Effector memory CD4-positive, alpha-beta T cell (primary cell): ENCODE data around the gene PGRMC2.
"Not testable (repeated sequence)": the region's sequence is repeated elsewhere in the genome, so short reads cannot be mapped to it uniquely, and the experiment has no call there.

Experiments
- DNase-seq, 3 donors: peaks; one replicate each; pipeline ENCODE4 v3.0.0-alpha.2; 2020
- H3K27ac ChIP-seq: 2 replicates; pipeline ENCODE4 v1.7.0; 2013; ENCODE audit warnings: mild to moderate bottlenecking, low read length, moderate library complexity; ENCODE audit not compliant: insufficient read depth, poor library complexity, severe bottlenecking
- H3K27me3 ChIP-seq: replicated peaks from 2 replicates; pipeline ENCODE4 v1.7.0; 2013; ENCODE audit warnings: mild to moderate bottlenecking, low read length; ENCODE audit not compliant: insufficient read depth, control insufficient read depth, poor library complexity, severe bottlenecking
- H3K36me3 ChIP-seq: 2 replicates; pipeline ENCODE4 v1.7.0; 2013; ENCODE audit warnings: mild to moderate bottlenecking, low read length, moderate library complexity; ENCODE audit not compliant: control insufficient read depth, insufficient read depth
- H3K4me1 ChIP-seq: 2 replicates; pipeline ENCODE4 v1.7.0; 2013; ENCODE audit warnings: low read length, mild to moderate bottlenecking; ENCODE audit not compliant: control insufficient read depth, insufficient read depth, poor library complexity, severe bottlenecking
- H3K4me3 ChIP-seq: 2 replicates; pipeline ENCODE4 v1.7.0; 2013; ENCODE audit warnings: low read length, low read depth, mild to moderate bottlenecking; ENCODE audit not compliant: insufficient read depth, poor library complexity, severe bottlenecking
- H3K9me3 ChIP-seq: 2 replicates; pipeline ENCODE4 v1.7.0; 2013; ENCODE audit warnings: mild to moderate bottlenecking, low read length, moderate library complexity; ENCODE audit not compliant: control insufficient read depth

The PGRMC2 gene

DNA sequence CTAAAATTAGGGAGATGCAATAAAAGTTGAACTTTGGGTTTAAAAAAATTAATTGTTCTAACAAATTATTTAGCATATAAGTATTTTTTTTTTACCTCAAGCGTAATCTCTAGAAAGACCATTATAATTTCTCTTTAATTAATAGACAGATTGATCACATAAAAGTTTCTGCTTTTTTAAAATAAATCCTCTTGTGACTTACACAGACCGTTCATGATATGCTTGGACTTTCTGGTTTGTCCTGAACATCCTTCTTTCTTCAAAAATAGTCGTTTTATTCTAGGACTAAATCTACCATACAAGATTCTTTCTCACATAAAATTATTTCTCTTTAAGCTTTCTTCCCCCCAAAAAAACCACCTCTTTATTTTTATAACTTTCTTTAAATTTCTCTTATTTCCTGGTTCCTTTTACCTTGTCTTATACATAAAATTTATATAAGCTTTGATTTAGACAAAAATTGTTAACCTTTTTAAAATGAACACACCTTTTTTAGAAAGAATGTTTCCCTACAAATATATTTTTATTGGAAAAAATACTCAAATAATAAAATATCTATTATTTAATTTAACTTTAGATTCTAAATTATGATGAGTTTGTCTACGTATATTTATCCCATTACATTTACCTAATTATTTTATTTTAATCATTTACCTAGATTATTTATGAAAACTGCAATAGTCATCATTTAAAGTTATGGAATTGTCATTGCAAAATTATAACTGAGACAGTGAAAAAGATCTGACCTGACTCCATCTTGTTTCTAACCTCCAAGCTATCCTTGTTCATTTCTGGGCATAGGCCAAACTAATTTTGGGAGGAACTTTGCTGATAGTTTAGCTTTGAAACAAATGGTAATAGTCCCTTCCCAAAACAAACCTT is 37.6 kb downstream of the PGRMC2 start:
- Histone ChIP-seq H3K4me1 (no peaks in the 10 kb centered on the region), H3K9me3 (no peaks in the 10 kb centered on the region), H3K27ac (no peak overlapping the region), H3K36me3 (no peaks in the 10 kb centered on the region), H3K4me3 (no peak overlapping the region), H3K27me3 (no peaks in the 10 kb centered on the region)
- no peak for DNase-seq

DNA sequence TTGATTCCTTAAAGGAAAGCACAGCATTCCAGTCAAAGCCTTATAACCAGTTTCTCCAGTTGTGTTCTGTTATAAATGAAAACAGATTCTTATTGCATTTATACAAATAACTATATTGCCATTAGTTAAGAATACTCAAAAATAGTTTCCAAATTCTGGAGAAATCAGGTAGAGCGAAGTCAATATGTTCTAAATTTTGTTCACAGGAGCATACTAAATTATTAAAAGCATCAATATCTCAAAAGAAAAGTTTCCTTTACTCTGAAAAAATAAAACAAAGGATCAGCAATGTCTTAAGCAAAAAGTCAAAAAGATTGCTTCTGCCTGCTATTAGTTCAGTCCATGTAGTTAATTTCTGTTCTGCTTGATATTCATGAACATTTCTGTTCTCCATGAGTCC is 39.7 kb downstream of the PGRMC2 start:
- no peaks in the 10 kb centered on the region for H3K9me3 ChIP-seq
- H3K27me3 ChIP-seq: no peaks in the 10 kb centered on the region
- H3K4me1 ChIP-seq: no peaks in the 10 kb centered on the region

GRCh38 chr4:128245391-128245790 is 42.2 kb downstream of the PGRMC2 start:
- not testable (repeated sequence) for H3K27me3 ChIP-seq, H3K36me3 ChIP-seq, H3K4me1 ChIP-seq, DNase-seq, H3K9me3 ChIP-seq, H3K27ac ChIP-seq, H3K4me3 ChIP-seq

More for the DNA sequence above, 39.7 kb downstream of the PGRMC2 start:
- Histone ChIP-seq H3K27ac (no peak overlapping the region), H3K4me3 (no peak overlapping the region), H3K36me3 (no peaks in the 10 kb centered on the region)
- DNase-seq: no peak

GRCh38 chr4:128244379-128244778 is 43.2 kb downstream of the PGRMC2 start:
- DNase-seq: no peak
- H3K36me3 ChIP-seq: no peaks in the 10 kb centered on the region
- H3K4me1 ChIP-seq: no peaks in the 10 kb centered on the region
- H3K27ac ChIP-seq: no peak overlapping the region
- no peaks in the 10 kb centered on the region for H3K9me3 ChIP-seq
- H3K4me3 ChIP-seq: no peak overlapping the region
- H3K27me3 ChIP-seq: no peaks in the 10 kb centered on the region

GRCh38 chr4:128242601-128243000 is 45.0 kb downstream of the PGRMC2 start:
- H3K36me3 ChIP-seq: no peaks in the 10 kb centered on the region
- H3K27ac ChIP-seq: no peak overlapping the region
- H3K9me3 ChIP-seq: no peaks in the 10 kb centered on the region
- H3K27me3 ChIP-seq: no peaks in the 10 kb centered on the region
- H3K4me1 ChIP-seq: no peaks in the 10 kb centered on the region
- H3K4me3 ChIP-seq: no peak overlapping the region
- no peak for DNase-seq

DNA sequence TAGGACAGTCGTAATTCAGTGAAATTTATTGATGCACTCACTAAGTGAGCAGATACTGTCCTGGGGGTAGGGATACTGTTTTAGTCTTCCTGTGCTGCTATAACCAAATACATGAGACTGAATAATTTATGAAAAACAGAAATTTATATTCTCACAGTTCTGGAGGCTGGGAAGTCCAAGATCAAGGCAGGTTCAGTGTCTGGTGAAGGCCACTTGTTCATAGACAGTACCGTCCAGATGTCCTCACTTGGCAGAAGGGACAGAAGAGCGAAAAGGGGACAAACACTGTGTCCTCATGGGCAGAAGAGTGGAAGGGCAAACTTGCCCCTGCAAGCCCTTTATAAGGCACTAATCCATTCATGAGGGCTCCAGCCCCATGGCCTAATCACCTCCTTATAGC is 45.6 kb downstream of the PGRMC2 start:
- Histone ChIP-seq H3K36me3 (no peaks in the 10 kb centered on the region), H3K27me3 (no peaks in the 10 kb centered on the region), H3K27ac (no peak overlapping the region), H3K9me3 (no peaks in the 10 kb centered on the region), H3K4me3 (no peak overlapping the region), H3K4me1 (no peaks in the 10 kb centered on the region)
- DNase-seq: no peak

DNA sequence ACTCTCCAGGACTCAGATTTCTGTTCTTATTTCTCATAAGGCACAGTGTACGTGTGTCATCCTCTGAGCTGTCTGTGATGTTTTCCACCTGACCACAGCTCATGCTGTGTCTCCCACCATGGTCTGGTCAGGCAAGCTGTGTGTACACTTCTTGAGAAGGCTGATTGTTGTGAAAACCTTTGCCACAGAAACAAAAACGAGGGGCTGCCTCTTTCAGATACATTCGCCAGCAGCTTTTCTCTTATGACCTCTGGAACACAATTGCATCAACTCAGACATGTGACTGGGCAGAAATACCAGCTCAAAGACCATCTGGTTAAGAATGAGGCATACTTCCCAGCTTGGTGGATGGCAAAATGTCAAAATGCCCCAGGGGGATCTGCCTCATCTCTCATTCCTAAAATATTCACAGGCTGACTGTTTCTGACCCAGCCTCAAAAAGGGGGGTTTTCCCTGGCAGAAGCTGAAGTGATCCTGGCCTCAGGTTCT is 46.1 kb downstream of the PGRMC2 start:
- H3K27ac ChIP-seq: no peak overlapping the region
- H3K9me3 ChIP-seq: no peaks in the 10 kb centered on the region
- H3K27me3 ChIP-seq: no peaks in the 10 kb centered on the region
- DNase-seq: no peak
- H3K4me1 ChIP-seq: no peaks in the 10 kb centered on the region
- H3K4me3 ChIP-seq: no peak overlapping the region
- H3K36me3 ChIP-seq: no peaks in the 10 kb centered on the region

- Histone ChIP-seq H3K4me1 (no peaks in the 10 kb centered on the region), H3K9me3 (no peaks in the 10 kb centered on the region), H3K27me3 (no peaks in the 10 kb centered on the region), H3K36me3 (no peaks in the 10 kb centered on the region), H3K4me3 (no peak overlapping the region), H3K27ac (no peak overlapping the region)
- DNase-seq: no peak
Measured at GRCh38 chr4:128241019-128241418, 46.6 kb downstream of the PGRMC2 start.

GRCh38 chr4:128234836-128235235 is 52.8 kb downstream of the PGRMC2 start:
- Histone ChIP-seq H3K9me3 (no peaks in the 10 kb centered on the region), H3K4me1 (no peaks in the 10 kb centered on the region), H3K4me3 (no peak overlapping the region), H3K27me3 (no peaks in the 10 kb centered on the region), H3K27ac (no peak overlapping the region), H3K36me3 (no peaks in the 10 kb centered on the region)
- no peak for DNase-seq

DNA sequence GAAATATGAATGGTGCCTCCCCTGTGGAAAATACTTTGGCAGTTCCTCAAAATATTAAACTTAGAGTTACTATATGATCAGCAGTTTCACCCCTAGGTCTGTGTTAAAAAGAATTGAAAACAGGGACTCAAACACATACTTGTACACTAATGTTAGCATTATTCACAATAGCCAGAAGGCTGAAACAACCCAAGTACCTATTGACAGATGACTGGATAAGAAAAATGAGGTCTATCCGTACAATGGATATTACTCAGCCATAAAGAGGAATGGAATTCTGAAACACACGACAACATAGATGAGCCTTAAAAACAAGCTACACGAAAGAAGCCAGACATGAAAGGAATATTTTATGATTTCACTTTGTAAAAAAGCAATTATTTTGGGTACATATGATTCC is 54.9 kb downstream of the PGRMC2 start:
- H3K4me3 ChIP-seq: no peak overlapping the region
- H3K4me1 ChIP-seq: no peaks in the 10 kb centered on the region
- H3K27ac ChIP-seq: no peak overlapping the region
- no peaks in the 10 kb centered on the region for H3K36me3 ChIP-seq
- DNase-seq: no peak
- no peaks in the 10 kb centered on the region for H3K27me3 ChIP-seq
- no peaks in the 10 kb centered on the region for H3K9me3 ChIP-seq
